Activated T-cell treated with anti-CD3 and anti-CD28 coated beads for 24 hours (primary cell): ENCODE data around the gene LBH.

ENCODE experiments used
- DNase-seq: peaks from one replicate; pipeline ENCODE4 v3.0.0-alpha.2; 2020; ENCODE audit warnings: low read depth

LBH gene

DNA sequence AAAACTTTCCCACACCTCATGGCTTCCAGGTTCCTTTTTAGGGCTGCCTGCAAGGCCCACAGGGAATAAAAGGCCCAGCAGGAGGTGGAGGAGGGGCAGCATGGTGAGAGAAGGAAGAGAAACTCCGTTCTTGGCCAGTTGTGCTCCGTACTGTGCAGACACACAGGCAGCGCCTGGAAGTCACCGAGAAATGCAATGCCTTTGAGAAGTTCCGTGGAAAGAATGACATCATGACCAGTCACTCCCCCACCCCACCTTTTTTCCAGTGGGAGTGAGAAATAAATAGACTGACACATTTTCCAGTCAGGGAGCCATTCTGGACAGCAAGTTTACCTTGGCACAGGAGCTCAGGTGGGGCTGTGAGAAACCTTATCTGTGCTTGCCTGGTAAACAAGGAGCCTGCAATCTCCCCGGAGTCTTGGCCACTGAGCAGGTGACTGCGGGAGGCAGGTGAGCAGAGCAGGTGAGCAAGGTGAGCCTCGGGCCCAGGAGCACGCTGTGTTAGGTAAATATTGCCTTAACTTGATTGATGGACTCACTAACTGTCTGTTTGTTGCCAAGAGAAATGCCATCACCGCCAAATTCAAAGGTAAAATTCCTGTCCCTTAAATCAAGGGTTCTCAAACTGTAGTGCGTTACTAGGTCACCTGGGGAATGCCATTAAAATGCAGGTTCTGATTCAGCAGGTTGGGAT, 13.5 kb upstream of the LBH start:
- DNase-seq = no peak

DNA sequence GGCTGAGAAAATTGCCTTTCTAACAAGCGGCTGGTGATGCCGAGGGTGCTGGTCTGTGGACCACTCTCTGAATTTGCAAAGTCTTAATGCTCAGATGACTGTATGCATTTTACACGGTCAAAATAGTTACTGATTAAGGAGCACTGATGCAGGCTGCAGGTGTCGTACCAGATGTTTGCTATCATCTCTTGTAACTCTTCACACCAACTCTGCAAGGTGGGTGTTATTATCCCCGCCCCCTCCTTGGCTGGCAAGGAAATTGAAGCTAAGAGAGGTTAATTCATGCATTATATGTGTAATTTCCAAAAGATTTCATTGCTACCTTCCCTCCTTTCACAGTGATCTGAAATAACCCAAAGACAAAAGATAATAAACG, 13.0 kb upstream of the LBH start:
- no peak for DNase-seq

DNA sequence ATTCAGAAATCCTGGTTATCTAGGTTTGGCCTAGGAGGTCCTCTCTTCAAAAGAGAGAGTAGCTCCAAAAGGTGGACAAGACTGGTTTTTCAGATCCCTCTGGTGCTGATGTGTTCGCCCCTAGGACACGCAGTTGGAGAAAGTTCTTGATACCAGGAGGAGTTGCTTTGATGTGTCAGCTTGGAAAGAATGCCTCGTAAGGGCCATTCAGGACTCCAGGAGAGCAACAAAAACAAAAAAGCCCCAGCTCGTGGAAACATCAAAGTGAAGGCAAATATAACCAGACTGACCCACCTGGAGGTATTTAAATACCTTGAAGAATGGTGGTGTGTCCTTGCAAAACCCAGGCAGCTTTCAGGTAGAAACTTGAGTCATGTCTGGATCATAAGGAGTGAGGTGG, 12.5 kb upstream of the LBH start:
- no peak for DNase-seq

DNA sequence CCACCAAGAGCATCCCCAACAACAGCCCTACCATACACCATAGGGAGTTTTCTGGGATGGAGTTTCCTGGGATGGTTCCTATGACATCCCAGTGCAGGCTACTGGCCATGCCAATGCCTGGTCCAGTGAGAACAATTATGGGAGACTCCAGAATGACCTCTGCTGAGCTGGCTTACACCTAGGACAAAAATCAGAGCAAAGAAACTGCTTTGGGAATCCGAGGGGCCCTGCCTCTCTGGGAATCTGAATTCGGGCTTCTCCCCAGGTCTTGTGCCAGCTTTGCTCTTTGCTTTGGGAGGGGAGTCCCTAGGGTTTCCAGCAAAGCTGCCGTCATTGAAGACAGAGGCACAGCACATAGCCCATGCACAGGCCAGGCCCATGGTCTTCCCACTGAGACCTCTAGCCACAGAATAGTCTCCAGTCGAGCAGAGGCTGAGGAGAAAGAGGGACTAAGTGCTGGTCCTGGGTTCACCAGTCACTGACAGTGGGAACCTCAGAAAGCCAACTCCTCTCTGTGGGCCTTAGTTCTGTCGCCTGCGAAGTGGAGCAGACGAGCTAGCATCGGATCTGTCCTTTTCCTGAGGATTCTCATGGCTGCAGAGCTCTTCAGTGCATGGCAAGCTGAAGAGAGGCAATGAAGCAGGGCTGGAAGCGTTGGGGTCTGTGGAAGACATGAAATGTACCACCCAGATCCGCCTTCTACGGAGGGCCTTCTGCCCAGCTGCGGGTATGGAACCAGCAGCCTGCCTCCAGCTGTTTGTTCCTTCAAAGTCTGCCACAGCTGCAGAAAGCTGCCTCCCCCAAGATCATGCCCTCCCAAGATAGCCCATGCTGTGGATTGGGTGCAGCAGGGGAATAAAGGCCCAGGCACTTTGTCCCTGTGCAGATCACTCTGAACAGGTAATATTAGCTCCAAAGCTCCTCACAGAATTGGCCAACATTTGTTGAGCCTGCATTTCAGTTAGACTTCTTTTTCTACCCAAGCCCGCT, 11.2 kb upstream of the LBH start:
- DNase-seq = no peak

DNA sequence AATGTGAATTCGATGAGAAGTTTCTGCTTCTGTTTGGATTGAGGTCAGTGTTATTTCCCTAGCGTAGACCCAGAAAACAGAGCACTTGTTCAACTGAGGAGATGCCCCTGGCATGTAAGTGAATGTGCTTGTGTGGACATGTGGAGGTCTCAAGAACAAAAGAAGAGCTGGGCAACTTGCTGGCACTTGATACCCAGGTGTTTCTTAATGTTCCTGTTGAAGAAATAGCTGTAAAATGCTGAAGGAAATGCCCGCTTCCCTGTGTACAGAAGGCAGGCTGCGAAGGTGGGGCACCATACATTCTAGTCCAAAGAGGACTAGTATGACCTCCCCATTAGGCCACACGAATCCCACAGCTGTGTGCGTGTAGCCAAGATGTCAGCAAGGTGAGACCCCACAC, 9.8 kb upstream of the LBH start:
- no peak for DNase-seq

DNA sequence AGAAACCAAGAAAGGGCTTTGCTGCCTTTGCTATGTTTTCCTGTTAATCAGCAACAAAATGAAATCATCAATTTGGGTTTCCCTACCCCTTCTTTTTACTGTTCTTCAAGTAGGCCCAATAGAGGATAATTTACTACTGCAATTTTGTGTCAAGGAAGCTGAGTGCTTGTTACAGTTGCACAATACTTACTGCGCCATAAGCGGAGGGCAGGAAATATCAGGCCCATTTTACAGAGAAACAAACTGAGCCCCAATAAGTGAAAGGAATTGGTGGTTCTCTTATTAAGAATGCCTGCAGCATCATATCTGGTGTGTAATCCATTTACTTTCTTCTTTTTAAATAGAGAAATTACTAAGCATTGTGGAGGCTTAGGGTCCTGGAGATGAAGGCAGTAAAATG, 9.3 kb upstream of the LBH start:
- no peak for DNase-seq

DNA sequence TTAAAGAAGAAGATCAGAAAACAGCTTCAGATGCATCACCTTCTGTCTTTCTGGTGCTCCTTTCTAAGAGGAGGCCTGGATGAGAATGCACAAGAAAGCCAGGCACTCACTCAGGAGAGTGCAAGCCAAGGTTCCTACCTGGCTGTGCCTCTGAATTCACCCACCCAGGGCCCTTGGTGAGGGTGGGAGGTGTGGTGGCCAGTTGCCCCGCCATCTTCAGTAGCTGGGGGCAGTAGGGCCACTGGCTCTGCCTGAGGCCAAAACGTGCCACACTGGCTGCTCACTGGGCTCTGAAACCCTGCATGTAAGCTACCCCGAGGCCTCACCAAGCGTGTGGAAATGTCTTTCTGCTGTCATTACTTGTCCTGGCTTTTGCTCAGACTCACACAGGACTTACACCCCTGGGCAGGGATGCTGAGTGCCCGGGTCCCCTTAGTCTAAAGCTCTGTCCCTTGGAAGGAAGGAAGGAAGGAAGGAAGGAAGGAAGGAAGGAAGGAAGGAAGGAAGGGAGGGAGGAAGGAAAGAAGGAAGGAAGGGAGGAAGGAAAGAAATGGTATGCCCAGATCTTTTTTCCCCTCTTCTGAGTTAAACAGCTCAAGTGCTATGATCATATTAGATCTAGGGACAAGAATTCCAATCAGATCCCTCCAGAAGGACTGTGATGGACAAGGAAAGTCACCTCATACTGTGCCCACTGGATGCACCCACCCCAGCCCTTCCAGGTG, 8.5 kb upstream of the LBH start:
- no peak for DNase-seq

DNA sequence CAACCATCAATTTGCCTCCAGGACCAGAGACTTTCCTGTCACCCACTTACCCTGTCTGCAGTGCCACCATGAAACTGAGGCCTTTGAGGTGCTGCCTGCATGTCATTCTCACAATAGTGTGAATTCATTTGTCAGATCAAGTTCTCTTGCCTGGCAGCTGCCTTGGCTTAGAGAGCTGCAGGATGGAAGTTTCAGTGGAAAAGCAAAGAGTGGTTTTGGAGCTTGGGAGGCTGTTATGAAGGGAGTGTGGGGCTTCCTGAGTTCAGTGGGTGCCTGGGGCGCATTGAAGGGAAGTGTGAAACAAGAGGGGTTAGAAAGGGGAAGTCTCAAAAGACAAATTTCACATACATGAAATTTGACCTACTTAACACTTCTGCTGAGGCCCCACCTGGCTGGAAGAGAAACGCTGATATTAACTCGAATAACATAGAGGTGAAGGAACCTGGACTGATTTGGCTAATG, 7.9 kb upstream of the LBH start:
- DNase-seq = no peak

DNA sequence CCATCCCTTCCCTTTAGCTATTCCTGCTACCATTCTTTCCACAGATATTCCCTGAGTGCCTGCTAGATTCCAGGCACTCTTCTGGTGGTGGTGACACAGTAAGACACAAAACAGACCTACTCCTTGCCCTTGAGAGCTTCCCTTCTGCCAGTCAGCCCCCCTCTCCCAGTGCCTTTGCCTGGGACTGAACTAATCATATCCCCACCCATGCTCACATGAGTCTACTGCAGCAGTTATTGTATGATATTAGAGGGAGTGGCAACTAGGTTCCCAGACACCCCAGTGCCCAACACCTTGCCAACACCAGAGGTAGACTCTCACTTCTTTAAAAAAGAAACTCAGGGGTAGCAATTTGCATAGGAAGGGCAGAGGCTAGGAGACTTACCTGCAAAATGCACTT, 7.2 kb upstream of the LBH start:
- no peak for DNase-seq

DNA sequence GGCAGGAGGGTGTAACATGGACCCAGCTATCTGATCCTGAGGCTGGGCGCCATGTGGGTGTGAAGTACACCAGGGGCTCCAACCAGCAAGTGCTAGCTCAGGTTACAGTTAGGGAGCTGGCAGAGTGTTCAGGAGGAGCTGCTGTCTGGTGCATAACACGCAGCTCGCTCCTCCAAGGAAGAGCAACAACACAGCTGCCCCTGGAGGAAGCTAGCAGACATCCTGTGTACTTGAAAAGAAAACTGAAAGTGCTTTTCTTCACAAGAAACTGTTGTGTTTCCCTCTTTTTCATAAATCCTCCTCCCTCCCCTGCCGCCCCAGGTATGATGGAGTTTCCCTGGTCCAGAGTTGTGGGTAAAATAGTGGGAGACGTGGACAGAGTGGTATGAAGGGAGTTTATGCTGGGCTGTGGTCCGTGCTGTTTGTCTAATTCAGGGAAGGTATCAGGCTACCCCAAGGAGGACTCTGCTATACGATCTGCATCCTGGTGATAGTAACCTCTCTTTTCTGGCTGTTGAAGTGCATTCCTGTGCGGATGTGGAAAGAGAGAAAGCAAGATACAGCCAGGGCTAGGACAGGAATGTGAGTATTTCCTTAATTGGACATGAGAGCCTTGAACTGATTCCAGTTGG, 6.1 kb upstream of the LBH start:
- DNase-seq = no peak

DNA sequence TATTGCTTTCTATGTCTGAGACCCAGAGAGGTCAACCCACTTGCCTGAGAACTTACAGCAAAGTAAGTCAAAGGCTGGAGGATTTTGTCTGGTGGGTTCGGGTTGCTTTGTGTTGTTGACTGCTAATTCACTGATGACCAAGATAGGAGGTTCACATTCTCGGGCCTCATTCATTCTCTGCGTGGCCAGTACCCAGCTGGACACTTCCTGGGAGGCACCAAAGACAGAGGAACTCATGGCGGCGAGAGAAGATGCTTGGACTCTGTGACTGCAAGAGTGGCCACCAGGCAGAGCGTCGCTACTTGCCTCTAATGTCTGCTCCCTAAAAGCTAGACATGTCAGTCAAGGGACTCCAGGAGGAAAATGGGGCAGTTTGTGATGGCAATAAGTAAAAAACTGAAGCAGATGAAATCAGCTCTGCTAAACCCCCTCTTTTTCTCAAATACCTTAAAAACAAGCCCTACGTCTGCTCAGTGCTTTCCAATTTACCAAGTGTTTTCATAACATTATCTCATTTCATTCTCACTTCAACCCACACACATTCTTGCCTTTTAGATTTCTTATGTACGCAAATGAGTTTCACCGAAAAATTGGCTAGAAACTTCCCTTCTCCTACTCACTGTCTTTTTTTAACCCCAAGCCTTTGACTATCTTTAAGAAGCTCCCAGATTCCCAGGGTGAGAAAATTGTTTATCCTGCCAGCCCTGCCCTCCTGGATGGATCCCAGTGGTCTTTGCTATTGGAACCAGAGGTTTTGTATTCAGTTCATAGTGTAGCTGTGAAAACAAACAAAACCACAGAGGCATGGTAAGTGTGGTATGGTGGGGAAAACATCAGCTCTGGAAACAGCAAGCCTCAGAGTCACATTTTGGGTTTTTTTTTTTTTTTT, 4.9 kb upstream of the LBH start:
- no peak for DNase-seq

DNA sequence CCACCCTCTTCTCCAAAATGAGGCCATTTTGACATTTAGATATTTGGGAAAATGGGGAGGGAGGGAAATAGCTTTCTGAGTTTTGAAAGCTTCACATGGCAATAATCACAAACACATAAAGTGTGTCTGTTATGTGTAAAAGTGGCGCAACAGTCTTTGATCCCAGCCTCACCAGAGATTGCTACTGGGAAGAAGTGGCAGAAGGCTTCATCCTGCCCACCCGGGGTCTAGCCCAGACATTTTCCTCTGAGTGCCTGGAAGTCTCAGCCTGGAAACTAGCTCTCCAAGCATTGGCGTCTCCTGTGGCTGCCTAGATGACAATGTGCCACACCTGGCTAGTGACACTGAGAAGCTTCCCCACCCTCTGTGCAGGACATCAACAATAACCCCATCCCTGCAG, 1.7 kb upstream of the LBH start:
- no peak for DNase-seq

DNA sequence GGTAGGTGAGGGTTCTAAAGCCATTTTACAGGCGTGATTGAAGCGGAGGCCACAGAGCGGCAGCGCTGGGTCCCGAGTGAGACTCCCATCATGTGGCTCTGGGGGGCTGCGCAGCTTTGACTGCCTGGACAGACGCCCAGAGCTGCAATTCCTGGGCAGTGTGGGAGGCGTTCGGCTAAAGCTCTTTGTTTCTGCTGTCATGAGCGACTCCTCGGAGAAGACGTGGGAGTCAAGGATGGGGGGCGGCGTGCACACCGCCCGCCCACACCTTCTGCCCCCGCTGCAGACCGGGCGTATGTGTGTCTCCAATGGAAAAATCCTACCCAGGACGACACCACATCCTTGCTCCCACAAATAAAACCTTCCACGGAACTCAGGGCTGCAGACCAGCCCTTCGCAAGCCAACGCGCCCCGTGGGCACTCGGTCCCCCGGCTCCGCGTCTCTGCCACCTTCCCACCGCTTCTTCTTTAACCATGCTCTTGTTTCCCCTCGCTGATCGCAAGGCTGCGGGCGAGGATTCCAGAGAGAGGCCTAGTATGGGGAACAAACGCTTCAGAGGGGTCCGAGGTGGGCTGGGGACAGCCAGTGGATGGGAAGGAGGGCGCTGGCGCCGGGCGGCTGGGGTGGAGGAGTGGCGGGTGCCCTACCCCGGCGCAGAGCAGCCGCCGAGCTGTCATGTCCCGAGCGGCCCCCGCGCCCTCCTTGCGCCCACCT, 680 bp upstream of the LBH start:
- DNase-seq = no peak

DNA sequence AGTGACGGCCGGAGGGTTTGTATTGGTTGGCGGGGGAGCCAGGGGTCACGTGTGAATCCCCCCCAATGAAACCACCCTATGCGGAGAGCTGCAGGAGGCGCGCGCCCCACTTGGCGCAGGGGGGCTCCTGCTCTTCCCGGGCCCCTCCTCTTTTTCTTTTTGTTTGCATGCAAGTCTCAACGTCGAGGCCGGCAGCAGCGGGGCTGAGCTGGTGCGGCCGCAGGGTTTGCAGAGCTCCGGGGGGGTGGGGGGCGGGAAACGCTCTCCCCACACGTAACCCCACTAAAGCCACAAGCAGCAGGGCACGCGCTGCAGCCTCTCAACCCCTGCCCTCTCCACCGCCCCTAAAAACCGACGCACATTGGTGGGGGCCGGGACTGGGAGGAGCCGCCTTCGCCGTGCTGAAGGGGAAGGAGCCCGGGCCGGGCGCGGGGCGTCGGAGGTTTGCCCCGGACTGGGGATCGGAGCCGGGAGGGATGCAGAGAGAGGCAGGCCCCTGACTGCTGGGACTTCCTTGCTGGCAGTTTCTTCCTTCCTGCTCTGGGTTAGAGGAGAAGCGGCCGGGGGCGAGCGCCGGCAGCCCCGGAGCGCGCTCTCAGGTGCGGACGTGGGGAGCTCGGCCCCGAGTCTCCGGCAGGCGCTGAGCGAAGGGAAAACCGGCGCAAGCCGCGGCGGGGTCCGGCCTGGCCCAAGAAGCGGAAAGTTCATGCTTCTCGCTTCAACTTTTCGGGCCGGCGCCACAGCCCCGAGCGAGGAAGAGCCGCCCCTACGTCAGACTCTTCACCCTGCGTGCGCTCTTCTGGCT, 864 bp downstream of the LBH start:
- peak; percentile 62 for DNase-seq

DNA sequence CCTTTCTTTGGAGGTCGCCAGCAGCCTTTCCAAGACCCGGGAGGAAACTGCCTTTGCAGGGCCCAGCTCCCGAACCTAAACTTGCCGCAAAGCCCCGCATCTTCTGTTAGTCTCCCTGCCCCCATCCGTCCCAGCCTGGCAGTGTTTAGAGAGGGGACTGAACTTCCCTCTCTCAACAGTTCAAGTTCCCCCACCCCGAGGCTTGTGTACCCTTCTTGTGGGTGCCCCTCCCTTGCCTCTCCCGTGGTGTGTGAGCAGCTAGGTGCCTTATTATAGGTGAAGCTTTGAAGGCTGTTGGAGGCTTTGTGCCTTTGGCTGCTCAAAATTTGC, 1.4 kb downstream of the LBH start:
- DNase-seq = no peak

DNA sequence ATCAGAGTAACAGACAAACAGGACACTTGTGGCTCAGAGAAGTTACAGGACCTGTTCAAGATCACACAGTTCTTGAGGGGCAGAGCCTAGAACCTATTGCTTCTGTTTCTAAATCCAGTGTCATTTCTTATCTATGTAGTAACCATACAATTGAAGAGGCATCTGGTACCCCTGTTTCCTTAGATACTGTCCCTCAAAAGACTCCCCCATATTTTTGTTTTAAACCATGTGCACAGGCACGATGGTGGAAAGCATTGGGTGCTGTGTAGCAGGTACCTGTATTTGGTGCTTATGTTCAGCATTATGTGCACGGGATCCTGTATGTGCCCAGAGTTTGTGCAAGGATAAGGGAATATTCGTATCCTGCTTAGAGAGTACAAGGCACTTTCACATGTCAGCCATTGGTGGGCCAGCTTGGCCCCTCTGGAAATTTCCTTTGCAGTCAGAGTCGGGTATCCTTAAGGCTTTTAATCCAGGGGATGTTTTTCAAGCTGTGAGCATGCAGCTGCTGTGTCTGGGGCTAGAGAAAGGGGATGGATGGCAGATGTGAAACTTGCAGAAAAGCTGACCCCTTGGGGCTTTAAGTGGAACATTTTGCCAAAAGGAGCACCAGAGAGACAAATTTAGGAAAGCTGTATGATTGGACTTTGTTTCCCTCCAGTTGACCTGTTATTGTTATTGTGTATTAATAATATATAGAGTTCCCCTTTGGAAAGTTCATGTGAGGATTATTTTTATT, 2.1 kb downstream of the LBH start:
- no peak for DNase-seq

DNA sequence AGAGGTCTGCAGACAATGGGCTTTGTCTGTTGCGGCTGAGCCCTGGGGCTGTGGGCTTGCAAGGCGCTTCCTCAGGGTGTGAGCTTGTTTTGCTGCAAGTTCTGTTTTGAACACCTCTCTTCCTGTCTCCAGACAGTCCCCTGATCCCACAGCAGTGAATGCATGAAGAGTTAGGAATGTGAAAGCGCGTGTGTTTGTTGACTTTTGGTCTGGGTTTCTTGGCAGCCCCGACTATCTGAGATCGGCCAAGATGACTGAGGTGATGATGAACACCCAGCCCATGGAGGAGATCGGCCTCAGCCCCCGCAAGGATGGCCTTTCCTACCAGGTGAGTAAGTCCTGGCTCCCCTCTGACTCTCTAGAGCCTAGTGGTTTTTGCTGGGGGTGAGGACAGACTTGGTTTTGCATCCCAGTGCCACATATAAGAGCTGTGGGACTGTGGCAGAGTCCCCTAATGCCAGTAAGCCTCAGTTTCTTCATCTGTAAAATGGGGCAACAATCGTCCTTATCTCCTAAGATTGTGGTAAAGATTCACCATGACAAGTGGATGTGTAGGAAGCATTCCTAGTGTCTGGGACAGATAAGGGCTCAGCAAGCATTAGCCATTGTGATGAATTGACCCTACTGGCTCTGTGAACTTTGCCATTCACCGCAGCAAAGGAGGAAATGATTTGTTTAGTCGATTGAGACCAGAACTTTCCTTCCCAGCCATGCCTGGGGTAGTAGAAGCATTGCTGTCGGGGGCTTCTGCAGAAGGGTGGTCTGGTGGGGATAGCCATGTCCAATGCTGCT, 3.0 kb downstream of the LBH start:
- no peak for DNase-seq

DNA sequence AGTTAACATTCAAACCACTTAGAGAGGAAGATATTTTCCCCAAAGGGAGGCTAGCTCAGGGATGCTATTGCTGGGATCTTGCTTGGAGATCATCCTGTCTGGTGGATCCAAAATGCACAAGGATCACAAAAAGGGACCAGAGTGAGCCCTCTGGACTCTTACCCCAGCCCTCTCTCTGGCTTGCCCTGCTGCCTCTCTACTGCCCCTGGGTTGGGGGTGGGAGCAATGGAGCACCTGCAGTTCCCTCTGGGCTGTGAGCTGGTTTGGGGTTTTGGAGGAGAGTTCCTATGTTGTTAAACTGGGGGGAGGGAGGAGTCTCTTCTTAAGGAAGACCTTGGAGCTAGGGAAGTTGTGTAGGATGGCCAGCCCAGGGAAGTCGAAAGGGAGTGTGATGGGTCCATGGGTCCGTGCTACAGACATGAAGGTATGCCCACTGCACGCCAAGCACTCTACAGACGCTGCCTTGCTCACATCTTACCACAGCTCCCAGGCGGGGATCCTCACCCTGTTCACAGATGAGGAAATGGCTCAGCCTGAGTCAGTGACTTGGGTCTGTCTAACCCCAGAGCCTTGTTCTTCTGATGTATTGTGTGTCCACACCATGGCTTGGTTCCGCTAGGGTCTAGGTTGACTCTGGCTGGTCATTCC, 3.8 kb downstream of the LBH start:
- peak; percentile 58 for DNase-seq
